ENCODE data around the gene CARD19.

- TF ChIP-seq, protein P1, sequence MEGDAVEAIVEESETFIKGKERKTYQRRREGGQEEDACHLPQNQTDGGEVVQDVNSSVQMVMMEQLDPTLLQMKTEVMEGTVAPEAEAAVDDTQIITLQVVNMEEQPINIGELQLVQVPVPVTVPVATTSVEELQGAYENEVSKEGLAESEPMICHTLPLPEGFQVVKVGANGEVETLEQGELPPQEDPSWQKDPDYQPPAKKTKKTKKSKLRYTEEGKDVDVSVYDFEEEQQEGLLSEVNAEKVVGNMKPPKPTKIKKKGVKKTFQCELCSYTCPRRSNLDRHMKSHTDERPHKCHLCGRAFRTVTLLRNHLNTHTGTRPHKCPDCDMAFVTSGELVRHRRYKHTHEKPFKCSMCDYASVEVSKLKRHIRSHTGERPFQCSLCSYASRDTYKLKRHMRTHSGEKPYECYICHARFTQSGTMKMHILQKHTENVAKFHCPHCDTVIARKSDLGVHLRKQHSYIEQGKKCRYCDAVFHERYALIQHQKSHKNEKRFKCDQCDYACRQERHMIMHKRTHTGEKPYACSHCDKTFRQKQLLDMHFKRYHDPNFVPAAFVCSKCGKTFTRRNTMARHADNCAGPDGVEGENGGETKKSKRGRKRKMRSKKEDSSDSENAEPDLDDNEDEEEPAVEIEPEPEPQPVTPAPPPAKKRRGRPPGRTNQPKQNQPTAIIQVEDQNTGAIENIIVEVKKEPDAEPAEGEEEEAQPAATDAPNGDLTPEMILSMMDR (IDR thresholded peaks at IDR 0.05) = peak; percentile 98
- no peak for TF ChIP-seq ZFX (IDR thresholded peaks at IDR 0.05; ENCODE audit: borderline replicate concordance)
These were observed 63.8 kb downstream of the CARD19 start for GRCh38 chr9:93159601-93160471.
